GM06990 (cell line): ENCODE results near the gene MIS18A.
A peak's percentile ranks its signal among the peaks of the same experiment; 100 is the strongest.

Experiments
- DNase-seq: peaks from one replicate; pipeline ENCODE4 v3.0.0-alpha.2; 2011; ENCODE audit not compliant: insufficient read length; ENCODE audit errors: extremely low read depth
- H3K27me3 ChIP-seq: replicated peaks from 2 replicates; pipeline ENCODE4 v1.6.0; 2011; ENCODE audit warnings: low read length; ENCODE audit not compliant: control insufficient read depth, insufficient read depth
- H3K36me3 ChIP-seq: 2 replicates; pipeline ENCODE4 v1.5.1; 2011; ENCODE audit warnings: low read length; ENCODE audit not compliant: control insufficient read depth, insufficient read depth
- H3K4me3 ChIP-seq: replicated peaks from 2 replicates; pipeline ENCODE4 v1.5.1; 2011; ENCODE audit warnings: low read depth, mild to moderate bottlenecking, control low read depth, low read length
- CTCF ChIP-seq: IDR thresholded peaks from 2 replicates; pipeline ENCODE4 v1.5.1; 2011; ENCODE audit warnings: low read length, control low read depth, mild to moderate bottlenecking, inconsistent platforms; ENCODE audit not compliant: insufficient read depth, poor library complexity, severe bottlenecking

The MIS18A gene

GRCh38 chr21:32257962-32258785 lies 20.7 kb downstream of the MIS18A start:
- DNase-seq: no peak
- H3K27me3 ChIP-seq: no peaks in the 10 kb centered on the region
- peak; percentile 78 for TF ChIP-seq CTCF
- no peak overlapping the region for H3K4me3 ChIP-seq
- H3K36me3 ChIP-seq: no peaks in the 10 kb centered on the region

DNA sequence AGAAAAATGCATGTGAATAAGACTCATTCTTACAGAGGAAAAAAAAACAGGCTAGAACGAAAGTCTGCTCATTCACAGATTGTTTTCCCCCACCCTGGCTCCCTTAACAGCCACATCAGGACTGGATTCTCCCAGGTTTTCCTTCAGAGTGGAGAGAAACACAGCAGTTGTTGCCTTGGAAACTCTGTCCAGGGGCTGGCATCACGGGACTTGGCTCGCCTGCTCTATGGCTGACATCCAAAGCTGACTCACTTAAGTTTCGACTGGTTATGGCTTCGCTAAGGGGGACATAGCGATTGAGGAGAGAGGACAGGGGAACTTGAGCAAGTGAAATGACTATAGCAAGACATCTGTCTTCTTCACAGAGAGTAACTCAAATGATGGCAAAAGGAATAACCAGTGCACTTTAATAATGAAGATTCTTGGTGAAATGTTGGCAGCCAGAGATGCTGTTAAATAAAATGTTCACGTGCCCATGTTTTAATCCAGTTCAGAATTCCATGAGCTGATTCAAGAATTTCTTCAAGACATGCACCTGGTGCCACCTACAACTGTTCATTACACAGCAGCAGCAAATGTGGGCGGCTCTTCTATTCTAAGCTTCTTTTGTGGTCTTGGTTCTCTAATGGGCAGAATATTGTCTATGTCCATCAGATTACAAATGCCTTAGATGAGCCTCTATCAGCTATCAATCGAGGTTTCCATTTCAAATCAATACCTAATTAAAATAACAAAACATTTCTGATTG lies 21.8 kb downstream of the MIS18A start:
- no peaks in the 10 kb centered on the region for H3K27me3 ChIP-seq
- no peak overlapping the region for H3K4me3 ChIP-seq
- no peaks in the 10 kb centered on the region for H3K36me3 ChIP-seq
- no peak for TF ChIP-seq CTCF
- no peak for DNase-seq

DNA sequence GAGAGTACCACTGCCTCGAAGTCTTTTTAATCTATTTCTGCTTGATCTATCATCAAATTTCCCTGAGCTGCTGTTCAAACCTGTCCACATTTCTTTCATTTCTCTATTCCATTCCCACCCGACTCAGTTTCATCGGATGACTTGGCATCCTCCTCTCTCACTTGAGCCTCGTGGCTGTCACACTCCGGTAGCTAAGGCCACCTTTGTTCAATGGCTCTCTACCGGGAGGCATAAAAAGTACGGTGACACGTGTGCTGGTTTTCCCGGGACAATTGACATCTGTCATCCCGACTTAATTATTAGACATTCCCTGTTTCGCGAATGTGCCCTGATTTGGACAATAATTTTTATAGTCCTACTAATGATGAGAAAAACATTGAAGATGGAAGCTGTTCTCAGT lies 22.6 kb downstream of the MIS18A start:
- no peak overlapping the region for H3K4me3 ChIP-seq
- DNase-seq: no peak
- TF ChIP-seq CTCF: no peak
- no peaks in the 10 kb centered on the region for H3K27me3 ChIP-seq
- H3K36me3 ChIP-seq: no peaks in the 10 kb centered on the region

DNA sequence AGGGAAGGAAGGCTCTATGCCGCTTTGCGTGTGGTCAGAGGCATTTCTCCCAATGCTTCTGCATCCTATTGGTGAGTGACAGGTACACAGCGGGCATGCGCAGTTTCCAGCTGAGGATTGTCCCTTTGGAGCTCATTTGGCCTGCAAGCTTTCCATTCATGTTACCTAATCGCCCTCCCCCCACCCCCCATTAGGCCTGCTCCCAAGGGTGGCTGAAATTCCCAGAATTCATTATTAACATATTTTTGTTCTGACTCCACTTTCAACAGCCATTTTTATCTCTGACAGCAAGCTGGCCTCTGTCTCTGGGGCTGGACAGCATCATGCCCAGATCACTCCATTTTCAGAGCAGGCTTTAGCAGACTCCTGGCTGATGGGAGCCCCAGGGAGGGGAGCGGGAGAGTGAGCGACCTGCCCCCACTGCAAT lies 25.6 kb downstream of the MIS18A start:
- no peak for TF ChIP-seq CTCF
- DNase-seq: no peak
- Histone ChIP-seq H3K36me3 (no peaks in the 10 kb centered on the region), H3K27me3 (no peaks in the 10 kb centered on the region), H3K4me3 (no peak overlapping the region)

- Histone ChIP-seq H3K27me3 (no peaks in the 10 kb centered on the region; the same call in 1 of the 2 replicates), H3K36me3 (no peaks in the 10 kb centered on the region), H3K4me3 (no peak overlapping the region)
- no peak for TF ChIP-seq CTCF
- no peak for DNase-seq
These were observed 26.7 kb downstream of the MIS18A start for GRCh38 chr21:32252136-32252535.
